Measurements from ENCODE around the gene HAAO. TPM values are rescaled to one million over a fixed set of nuclear protein-coding genes. Genes with fewer than 3 reads are reported as not detected.

Gene HAAO
- total and polyA plus RNA-seq, 2 of the 8 experiments (the other 6 are each of a cell fraction or from before 2014, with no cell fraction given), result 2.5 to 7.0 TPM

DNA sequence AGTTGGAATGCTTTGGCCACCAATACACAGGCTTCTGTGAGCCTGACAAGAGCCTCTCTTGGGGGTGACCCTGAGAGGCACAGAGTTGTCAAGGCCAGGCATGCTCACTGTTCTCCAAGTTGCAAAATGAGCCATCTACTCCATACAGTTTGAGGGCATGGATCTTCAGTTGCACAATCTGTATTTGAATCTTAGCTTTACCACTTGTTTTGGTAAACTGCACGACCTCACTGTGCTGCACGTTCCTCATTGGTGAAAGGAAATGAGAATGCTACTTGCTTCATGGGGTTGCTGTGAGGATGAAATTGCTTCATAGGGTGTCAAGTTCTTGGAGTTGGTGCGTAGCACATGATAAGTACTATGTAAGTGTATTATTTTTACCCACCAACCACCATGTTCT lies 12.0 kb upstream of the HAAO start (continued):
- TF ChIP-seq CTBP2 (IDR thresholded peaks at IDR 0.05; ENCODE audit: borderline replicate concordance, insufficient read depth, insufficient read length, low read length) (no peak), ATF2 (IDR thresholded peaks at IDR 0.05; ENCODE audit: low read length) (no peak), KDM1A (IDR thresholded peaks at IDR 0.05; ENCODE audit: borderline replicate concordance, low read length) (no peak), JUN (IDR thresholded peaks at IDR 0.05; ENCODE audit: low read depth, low read length) (no peak), SRF (IDR thresholded peaks at IDR 0.05; ENCODE audit: low read depth, low read length) (no peak), SIX5 (IDR thresholded peaks at IDR 0.05; ENCODE audit: low read depth, low read length) (no peak)

Data from H1 (cell line).